Lower lobe of right lung (tissue), 2 donors: Measurements from ENCODE around the gene HTT. TPM values are rescaled to one million over a fixed set of nuclear protein-coding genes. Genes with fewer than 3 reads are reported as not detected.
A peak's percentile ranks its signal among the peaks of the same experiment; 100 is the strongest.

Experiments
- ATAC-seq, 2 donors: fragments of 200-7000 bp; cut with Tn5 transposase; one replicate each; pipeline ENCODE4 v1.9.1; 2020 to 2022; ENCODE audit warnings: mild to moderate bottlenecking in 2 of 2, moderate library complexity in 2 of 2
- DNase-seq: peaks from one replicate; pipeline ENCODE4 v3.0.0-alpha.2; 2020
- H3K27ac ChIP-seq: fragments of 200-600 bp; one replicate; pipeline ENCODE4 v1.8.0; 2022
- H3K27me3 ChIP-seq: fragments of 200-600 bp; one replicate; pipeline ENCODE4 v1.8.0; 2022; ENCODE audit warnings: low read depth
- H3K36me3 ChIP-seq: fragments of 200-600 bp; one replicate; pipeline ENCODE4 v1.8.0; 2022; ENCODE audit warnings: mild to moderate bottlenecking
- H3K4me1 ChIP-seq: fragments of 200-600 bp; one replicate; pipeline ENCODE4 v1.8.0; 2022
- H3K4me3 ChIP-seq: fragments of 200-600 bp; one replicate; pipeline ENCODE4 v1.8.0; 2022; ENCODE audit warnings: mild to moderate bottlenecking
- H3K9me3 ChIP-seq: fragments of 200-600 bp; one replicate; pipeline ENCODE4 v1.8.0; 2022
- CTCF ChIP-seq: fragments of 200-600 bp; IDR thresholded peaks from one replicate; pipeline ENCODE4 v1.8.0; 2022; ENCODE audit warnings: antibody characterized with exemption, mild to moderate bottlenecking
- intact Hi-C: fragments of 100-400 bp; cut with DNase I; formaldehyde crosslinking; loops from one replicate; pipeline ENCODE4 v1.11.0; 2022
- total RNA-seq: library from RNA; stranded (reverse); fragmentation: NEBNext Ultra II Directional; extraction: Animal tissue kit (Norgen Biotek cat#: 25700); gene quantifications from one replicate; pipeline ENCODE4 v1.2.1, GENCODE V29; 2021
- donor health status: DM: no; HTN: yes; CAD: no; lungs with severe emphysema.

HTT gene
- total RNA-seq, 1 donor from 2014 or later = 73.1 TPM

- no peak for DNase-seq
- Histone ChIP-seq H3K27me3 (no peaks in the 10 kb centered on the region), H3K9me3 (no peaks in the 10 kb centered on the region), H3K36me3 (peaks cover 67% of the 10 kb centered on the region), H3K4me1 (peaks cover 25% of the 10 kb centered on the region), H3K27ac (peak overlapping the region; percentile 37), H3K4me3 (no peak overlapping the region)
- no peak for TF ChIP-seq CTCF
- intact Hi-C loops = no loop called here
- no peak for ATAC-seq
Measured at GRCh38 chr4:3121110-3121509, 46.6 kb downstream of the HTT start.

- no peak for ATAC-seq
- Histone ChIP-seq H3K27ac (peak overlapping the region; percentile 68), H3K36me3 (peaks cover 64% of the 10 kb centered on the region), H3K9me3 (no peaks in the 10 kb centered on the region), H3K27me3 (no peaks in the 10 kb centered on the region), H3K4me3 (no peak overlapping the region), H3K4me1 (peaks cover 25% of the 10 kb centered on the region)
- intact Hi-C loops = no loop called here
- DNase-seq = no peak
- no peak for TF ChIP-seq CTCF
Measured at GRCh38 chr4:3121596-3121995, 47.1 kb downstream of the HTT start.

GRCh38 chr4:3122081-3122563, 47.6 kb downstream of the HTT start:
- H3K4me3 ChIP-seq = no peak overlapping the region
- ATAC-seq (peak; percentile 35 to 42), DNase-seq (no peak)
- intact Hi-C loops = no loop called here
- TF ChIP-seq CTCF = no peak
- no peaks in the 10 kb centered on the region for H3K9me3 ChIP-seq
- H3K4me1 ChIP-seq = peaks cover 25% of the 10 kb centered on the region
- H3K36me3 ChIP-seq = peaks cover 64% of the 10 kb centered on the region
- H3K27ac ChIP-seq = peak overlapping the region; percentile 68
- H3K27me3 ChIP-seq = no peaks in the 10 kb centered on the region

GRCh38 chr4:3123181-3123671, 48.7 kb downstream of the HTT start:
- H3K4me1 ChIP-seq = peaks cover 25% of the 10 kb centered on the region
- ATAC-seq = no peak
- H3K27ac ChIP-seq = peak overlapping the region; percentile 68
- no peak overlapping the region for H3K4me3 ChIP-seq
- TF ChIP-seq CTCF = no peak
- no peak for DNase-seq
- intact Hi-C loops = no loop called here
- H3K9me3 ChIP-seq = no peaks in the 10 kb centered on the region
- peaks cover 65% of the 10 kb centered on the region for H3K36me3 ChIP-seq
- no peaks in the 10 kb centered on the region for H3K27me3 ChIP-seq

GRCh38 chr4:3124070-3124767, 49.7 kb downstream of the HTT start:
- intact Hi-C loops = no loop called here
- peak overlapping the region; percentile 68 for H3K27ac ChIP-seq
- ATAC-seq (no peak), DNase-seq (no peak)
- no peaks in the 10 kb centered on the region for H3K9me3 ChIP-seq
- H3K4me1 ChIP-seq = peaks cover 25% of the 10 kb centered on the region
- no peak overlapping the region for H3K4me3 ChIP-seq
- no peak for TF ChIP-seq CTCF
- H3K36me3 ChIP-seq = peaks cover 65% of the 10 kb centered on the region
- no peaks in the 10 kb centered on the region for H3K27me3 ChIP-seq
